Sigmoid colon (tissue), 4 donors: ENCODE results near the gene MB.

Experiments used
- CTCF ChIP-seq, 4 experiments: fragments of 450-650 bp in 3 of 4; fragments of 200-600 bp in 1 of 4; IDR thresholded peaks; one replicate each; pipeline ENCODE4 v1.5.1; 2016 to 2019; ENCODE audit warnings: antibody characterized with exemption in 4 of 4, mild to moderate bottlenecking in 3 of 4, moderate library complexity in 2 of 4
- EP300 ChIP-seq, 4 donors: sonication (generic); formaldehyde crosslinking; IDR thresholded peaks; one replicate each; pipeline ENCODE4 v1.6.1; 2017; ENCODE audit warnings: antibody characterized with exemption in 4 of 4
- POLR2A ChIP-seq, 2 donors: fragments of 450-650 bp; IDR thresholded peaks; one replicate each; pipeline ENCODE4 v1.6.1; 2016; ENCODE audit warnings: antibody characterized with exemption in 2 of 2, mild to moderate bottlenecking in 2 of 2, moderate library complexity in 2 of 2
- POLR2AphosphoS5 ChIP-seq, 4 donors: sonication (generic); formaldehyde crosslinking; IDR thresholded peaks; one replicate each; pipeline ENCODE4 v1.6.1; 2017; ENCODE audit warnings: antibody characterized with exemption in 4 of 4

GRCh38 chr22:35634943-35635540 is 17.9 kb upstream of the MB start:
- TF ChIP-seq CTCF (IDR thresholded peaks at IDR 0.05), result no peak
- no peak for TF ChIP-seq POLR2AphosphoS5 (IDR thresholded peaks at IDR 0.05)
- no peak for TF ChIP-seq POLR2A (IDR thresholded peaks at IDR 0.05)
- no peak for TF ChIP-seq EP300 (IDR thresholded peaks at IDR 0.05)
